Gastroesophageal sphincter (tissue), 4 donors: ENCODE results near the gene VIPR2. TPM values are rescaled to one million over a fixed set of nuclear protein-coding genes. Genes with fewer than 3 reads are reported as not detected.

Experiments used
- ATAC-seq: fragments of 150-250 bp; one replicate; pipeline ENCODE4 v1.9.1; 2016; ENCODE audit warnings: mild to moderate bottlenecking, moderate library complexity
- H3K27ac ChIP-seq, 4 donors: fragments of 200-600 bp; sonication (generic) in 3 of 4; 1 replicate in 3 of 4; 2 replicates in 1 of 4; pipeline ENCODE4 v1.5.1; 2016 to 2019
- H3K27me3 ChIP-seq: fragments of 200-600 bp; sonication (generic); one replicate; pipeline ENCODE4 v1.5.1; 2019
- H3K36me3 ChIP-seq, 2 donors: fragments of 200-600 bp; sonication (generic); one replicate each; pipeline ENCODE4 v1.5.1; 2019; ENCODE audit warnings: control low read depth in 1 of 2
- H3K4me1 ChIP-seq, 3 donors: fragments of 200-600 bp; sonication (generic); 1 replicate in 2 of 3; 2 replicates in 1 of 3; pipeline ENCODE4 v1.5.1; 2016 to 2019; ENCODE audit warnings: control low read depth in 2 of 3
- H3K4me3 ChIP-seq, 2 donors: fragments of 200-600 bp; sonication (generic); one replicate each; pipeline ENCODE4 v1.5.1; 2019; ENCODE audit warnings: mild to moderate bottlenecking in 1 of 2, moderate library complexity in 1 of 2
- H3K9me3 ChIP-seq, 3 donors: fragments of 200-600 bp; sonication (generic); one replicate each; pipeline ENCODE4 v1.5.1; 2017 to 2019; ENCODE audit warnings: control low read depth in 2 of 3
- EP300 ChIP-seq: sonication (generic); formaldehyde crosslinking; IDR thresholded peaks from one replicate; pipeline ENCODE4 v1.6.1; 2017; ENCODE audit warnings: antibody characterized with exemption, mild to moderate bottlenecking
- POLR2A ChIP-seq, 2 donors: fragments of 450-650 bp; IDR thresholded peaks; one replicate each; pipeline ENCODE4 v1.6.1; 2017; ENCODE audit warnings: antibody characterized with exemption in 2 of 2, mild to moderate bottlenecking in 2 of 2, moderate library complexity in 1 of 2
- POLR2AphosphoS5 ChIP-seq: sonication (generic); formaldehyde crosslinking; IDR thresholded peaks from one replicate; pipeline ENCODE4 v1.6.1; 2017; ENCODE audit warnings: antibody characterized with exemption
- WGBS, 2 donors: methylation state at CpG; one replicate each; pipeline ENCODE4 v1.1.5; 2018; ENCODE audit warnings: low coverage in 1 of 2; 5-methylcytosine and 5-hydroxymethylcytosine counted together
- total RNA-seq, 4 donors: library from RNA; depleted of rRNA; stranded (reverse); fragments of >200 nt; gene quantifications; one replicate each; pipeline ENCODE4 v1.1.0, GENCODE V29; 2016
- TF ChIP-seq, protein P1 (sequence below), 4 experiments: fragments of 200-600 bp in 2 of 4; fragments of 450-650 bp in 2 of 4; sonication (generic) in 1 of 4; IDR thresholded peaks; one replicate each; pipeline ENCODE4 v1.5.1; 2017 to 2019; ENCODE audit warnings: antibody characterized with exemption in 4 of 4, mild to moderate bottlenecking in 2 of 4, moderate library complexity in 2 of 4

VIPR2 gene
- total RNA-seq, 4 donors from 2014 or later: 13.3 to 52.5 (median 27.4) TPM

DNA sequence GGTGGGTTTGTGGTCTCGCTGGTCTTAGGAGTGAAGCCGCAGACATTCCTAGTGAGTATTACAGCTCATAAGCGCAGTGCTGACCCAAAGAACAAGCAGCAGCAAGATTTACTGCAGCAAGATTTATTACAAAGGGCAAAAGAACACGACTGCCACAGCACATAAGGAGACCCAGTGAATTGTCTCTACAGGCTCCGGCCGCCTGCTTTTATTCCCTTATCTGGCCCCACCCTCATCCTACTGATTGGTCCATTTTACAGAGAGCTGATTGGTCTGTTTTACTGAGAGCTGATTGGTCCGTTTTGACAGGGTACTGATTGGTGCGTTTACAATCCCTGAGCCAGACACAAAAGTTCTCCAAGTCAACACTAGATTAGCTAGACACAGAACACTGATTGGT lies 82.1 kb downstream of the VIPR2 start:
- TF ChIP-seq, protein P1, sequence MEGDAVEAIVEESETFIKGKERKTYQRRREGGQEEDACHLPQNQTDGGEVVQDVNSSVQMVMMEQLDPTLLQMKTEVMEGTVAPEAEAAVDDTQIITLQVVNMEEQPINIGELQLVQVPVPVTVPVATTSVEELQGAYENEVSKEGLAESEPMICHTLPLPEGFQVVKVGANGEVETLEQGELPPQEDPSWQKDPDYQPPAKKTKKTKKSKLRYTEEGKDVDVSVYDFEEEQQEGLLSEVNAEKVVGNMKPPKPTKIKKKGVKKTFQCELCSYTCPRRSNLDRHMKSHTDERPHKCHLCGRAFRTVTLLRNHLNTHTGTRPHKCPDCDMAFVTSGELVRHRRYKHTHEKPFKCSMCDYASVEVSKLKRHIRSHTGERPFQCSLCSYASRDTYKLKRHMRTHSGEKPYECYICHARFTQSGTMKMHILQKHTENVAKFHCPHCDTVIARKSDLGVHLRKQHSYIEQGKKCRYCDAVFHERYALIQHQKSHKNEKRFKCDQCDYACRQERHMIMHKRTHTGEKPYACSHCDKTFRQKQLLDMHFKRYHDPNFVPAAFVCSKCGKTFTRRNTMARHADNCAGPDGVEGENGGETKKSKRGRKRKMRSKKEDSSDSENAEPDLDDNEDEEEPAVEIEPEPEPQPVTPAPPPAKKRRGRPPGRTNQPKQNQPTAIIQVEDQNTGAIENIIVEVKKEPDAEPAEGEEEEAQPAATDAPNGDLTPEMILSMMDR (IDR thresholded peaks at IDR 0.05): no peak
- no peak for TF ChIP-seq EP300
- TF ChIP-seq POLR2A (IDR thresholded peaks at IDR 0.05): no peak
- TF ChIP-seq POLR2AphosphoS5: no peak
- H3K36me3 ChIP-seq: no peaks in the 10 kb centered on the region
- no peak overlapping the region for H3K4me3 ChIP-seq
- peaks cover 0 to 12% (median 3%) of the 10 kb centered on the region in 3 donors for H3K4me1 ChIP-seq
- WGBS, 2 donors: 87 to 95% methylated on average over 4 to 6 of the region's 8 CpGs
- H3K27ac ChIP-seq: no peak overlapping the region
- ATAC-seq: no peak
- peaks cover 8% of the 10 kb centered on the region for H3K27me3 ChIP-seq
- no peaks in the 10 kb centered on the region for H3K9me3 ChIP-seq

DNA sequence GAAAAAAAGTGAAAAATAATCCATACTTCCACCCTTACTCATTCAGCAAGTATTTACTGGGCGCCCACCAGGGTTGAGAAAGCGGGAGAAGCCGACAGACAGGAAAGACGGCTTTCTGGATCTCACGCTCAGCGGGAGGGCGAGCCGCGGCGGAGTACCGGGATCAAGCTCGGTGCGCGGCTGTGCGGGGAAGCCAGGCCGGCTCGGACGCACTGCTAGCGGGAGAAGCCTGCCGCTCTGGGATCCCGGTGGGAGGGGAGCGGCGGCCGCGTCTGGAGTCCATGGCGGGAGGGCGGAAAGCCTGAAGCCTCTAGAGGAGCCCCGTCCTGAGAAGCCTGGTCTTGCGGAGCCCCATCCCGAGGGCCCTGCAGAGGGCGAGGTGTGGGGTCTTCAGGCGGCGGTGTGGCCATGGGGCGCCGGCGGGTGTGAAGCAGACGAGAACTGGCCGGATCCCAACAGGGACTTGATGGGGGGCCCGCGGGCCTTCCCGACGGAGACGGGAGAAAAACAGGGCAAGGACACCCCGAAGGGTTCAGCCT lies 82.9 kb downstream of the VIPR2 start:
- ATAC-seq: no peak
- H3K9me3 ChIP-seq: no peaks in the 10 kb centered on the region
- 30 to 38% methylated on average over 4 to 23 of the region's 44 CpGs for WGBS, 2 donors
- H3K27ac ChIP-seq: no peak overlapping the region
- no peaks in the 10 kb centered on the region for H3K36me3 ChIP-seq
- H3K27me3 ChIP-seq: peaks cover 8% of the 10 kb centered on the region
- TF ChIP-seq, protein P1 (IDR thresholded peaks at IDR 0.05): no peak
- TF ChIP-seq POLR2AphosphoS5 (no peak), EP300 (no peak), POLR2A (IDR thresholded peaks at IDR 0.05) (no peak)
- no peak overlapping the region for H3K4me3 ChIP-seq
- H3K4me1 ChIP-seq: peaks cover 0 to 4% (median 0%) of the 10 kb centered on the region in 3 donors

DNA sequence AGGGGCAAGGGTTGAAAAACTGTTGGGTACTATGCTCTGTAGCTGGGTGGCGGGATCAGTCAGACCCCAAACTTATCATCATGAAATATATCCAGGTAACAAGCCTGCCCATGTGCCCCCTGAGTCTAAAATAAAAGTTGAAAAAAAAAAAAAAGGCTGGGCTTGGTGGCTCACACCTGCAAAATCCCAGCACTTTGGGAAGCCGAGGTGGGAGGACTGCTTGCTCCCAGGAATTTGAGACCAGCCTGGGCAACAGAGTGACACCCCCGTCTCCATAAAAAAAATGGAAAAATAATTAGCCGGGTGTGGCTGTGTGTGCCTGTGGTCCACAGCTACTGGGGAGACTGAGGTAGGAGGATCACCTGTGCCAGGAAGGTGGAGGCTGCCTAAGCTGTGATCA lies 83.5 kb downstream of the VIPR2 start:
- no peaks in the 10 kb centered on the region for H3K36me3 ChIP-seq
- no peaks in the 10 kb centered on the region for H3K4me1 ChIP-seq
- 57 to 93% methylated on average over 1 to 4 of the region's 4 CpGs for WGBS, 2 donors
- ATAC-seq: no peak
- H3K27me3 ChIP-seq: peaks cover 8% of the 10 kb centered on the region
- H3K27ac ChIP-seq: no peak overlapping the region
- no peak overlapping the region for H3K4me3 ChIP-seq
- TF ChIP-seq, protein P1 (IDR thresholded peaks at IDR 0.05): no peak
- TF ChIP-seq POLR2A (IDR thresholded peaks at IDR 0.05) (no peak), POLR2AphosphoS5 (no peak), EP300 (no peak)
- no peaks in the 10 kb centered on the region for H3K9me3 ChIP-seq

DNA sequence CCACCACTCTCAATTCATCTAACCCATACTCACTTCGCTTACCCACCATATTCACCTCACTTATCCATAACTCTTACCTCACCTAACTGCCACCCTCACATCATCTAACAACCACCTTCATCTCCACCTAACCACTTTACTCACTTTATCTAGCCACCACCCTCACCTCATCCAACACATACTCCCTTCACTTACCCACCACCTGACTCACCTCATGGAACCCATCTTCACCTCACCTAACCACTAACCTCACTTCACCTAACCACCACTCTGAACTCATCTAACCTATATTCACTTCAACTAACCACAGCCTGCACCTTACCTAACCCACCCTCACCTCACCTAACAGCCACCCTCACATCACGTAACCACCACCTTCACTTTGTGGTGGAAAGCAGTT lies 84.2 kb downstream of the VIPR2 start:
- H3K4me3 ChIP-seq: no peak overlapping the region
- 92 to 98% methylated on average over 2 of the region's 2 CpGs for WGBS, 2 donors
- no peak overlapping the region for H3K27ac ChIP-seq
- no peaks in the 10 kb centered on the region for H3K4me1 ChIP-seq
- peaks cover 8% of the 10 kb centered on the region for H3K27me3 ChIP-seq
- TF ChIP-seq EP300: no peak
- no peak for TF ChIP-seq POLR2AphosphoS5
- TF ChIP-seq, protein P1 (IDR thresholded peaks at IDR 0.05): no peak
- ATAC-seq: no peak
- no peaks in the 10 kb centered on the region for H3K9me3 ChIP-seq
- peaks cover 0 to 7% of the 10 kb centered on the region in 2 donors for H3K36me3 ChIP-seq

DNA sequence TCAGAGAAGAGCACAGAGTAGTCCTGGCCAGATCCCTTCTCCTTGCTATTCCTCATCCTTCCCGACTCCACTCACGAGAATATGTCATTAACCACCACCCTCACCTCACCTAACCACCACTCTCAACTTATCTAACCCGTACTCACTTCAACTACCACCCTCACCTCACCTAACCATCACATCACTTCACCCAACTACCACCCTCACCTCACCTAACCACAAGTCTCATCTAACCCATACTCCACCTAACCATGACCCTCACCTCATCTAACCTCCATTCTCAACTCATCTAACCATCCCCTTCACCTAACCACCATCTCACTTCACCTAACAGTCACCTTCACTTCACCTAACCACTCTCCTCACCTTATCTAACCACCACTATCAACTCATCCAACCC lies 85.0 kb downstream of the VIPR2 start:
- Histone ChIP-seq H3K4me3 (no peak overlapping the region), H3K36me3 (peaks cover 0 to 12% of the 10 kb centered on the region in 2 donors), H3K4me1 (no peaks in the 10 kb centered on the region), H3K9me3 (no peaks in the 10 kb centered on the region), H3K27me3 (peaks cover 8% of the 10 kb centered on the region), H3K27ac (no peak overlapping the region)
- ATAC-seq: no peak
- TF ChIP-seq POLR2AphosphoS5 (no peak), EP300 (no peak), POLR2A (IDR thresholded peaks at IDR 0.05) (no peak)
- TF ChIP-seq, protein P1 (IDR thresholded peaks at IDR 0.05): no peak
- 88 to 100% methylated on average over 2 to 3 of the region's 3 CpGs for WGBS, 2 donors
